Stimulated activated CD8-positive, alpha-beta memory T cell treated with anti-CD3 and anti-CD28 coated beads, Interleukin-12 subunit alpha, Interleukin-12 subunit beta, amount 100 ng/mL, for 24 hours (primary cell): Measurements from ENCODE around the gene MYH14.
A peak's percentile ranks its signal among the peaks of the same experiment; 100 is the strongest.
"Not testable (repeated sequence)": the region's sequence is repeated elsewhere in the genome, so short reads cannot be mapped to it uniquely, and the experiment has no call there.

ENCODE experiments used
- DNase-seq: peaks from one replicate; pipeline ENCODE4 v3.0.0-alpha.2; 2020; ENCODE audit errors: extremely low read depth

The MYH14 gene

DNA sequence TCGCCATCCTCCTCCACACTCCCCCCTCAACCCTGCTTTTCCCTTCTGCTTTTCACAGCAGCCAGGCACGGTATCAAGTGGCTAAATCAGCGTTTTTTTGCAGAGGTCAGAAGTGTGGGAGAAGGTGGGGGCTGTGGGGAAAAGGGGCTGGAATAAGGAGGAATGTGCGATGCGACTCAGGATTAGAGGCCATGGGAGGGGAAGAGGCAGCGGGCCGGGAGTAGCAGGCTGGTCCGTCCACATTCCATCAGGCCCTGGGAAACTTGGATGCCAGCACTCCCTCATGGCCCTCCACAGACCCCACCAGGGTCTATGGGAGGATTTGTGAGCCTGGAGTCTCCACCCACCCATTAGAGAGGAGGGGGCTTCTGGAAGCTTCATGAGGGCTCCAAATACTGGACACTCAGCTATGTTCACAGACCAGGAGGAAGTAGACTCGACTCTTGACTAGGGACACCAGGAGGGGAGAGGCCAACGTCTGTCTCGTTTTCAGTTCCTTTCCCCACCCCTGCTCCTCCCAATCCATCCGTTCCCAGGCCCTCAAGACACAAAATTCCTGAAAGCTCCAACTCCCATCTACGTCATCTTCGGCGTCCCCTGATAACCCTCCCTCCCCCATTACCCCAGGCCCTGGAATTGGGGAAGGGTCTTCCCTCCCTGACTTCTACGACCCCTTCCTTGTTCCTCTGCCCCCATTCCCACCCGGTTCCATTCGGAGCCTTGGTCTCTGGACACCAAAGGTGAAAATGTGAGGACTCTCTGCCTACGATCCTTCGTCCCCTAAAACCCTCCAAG lies 129.0 kb downstream of the MYH14 start:
- no peak for DNase-seq

DNA sequence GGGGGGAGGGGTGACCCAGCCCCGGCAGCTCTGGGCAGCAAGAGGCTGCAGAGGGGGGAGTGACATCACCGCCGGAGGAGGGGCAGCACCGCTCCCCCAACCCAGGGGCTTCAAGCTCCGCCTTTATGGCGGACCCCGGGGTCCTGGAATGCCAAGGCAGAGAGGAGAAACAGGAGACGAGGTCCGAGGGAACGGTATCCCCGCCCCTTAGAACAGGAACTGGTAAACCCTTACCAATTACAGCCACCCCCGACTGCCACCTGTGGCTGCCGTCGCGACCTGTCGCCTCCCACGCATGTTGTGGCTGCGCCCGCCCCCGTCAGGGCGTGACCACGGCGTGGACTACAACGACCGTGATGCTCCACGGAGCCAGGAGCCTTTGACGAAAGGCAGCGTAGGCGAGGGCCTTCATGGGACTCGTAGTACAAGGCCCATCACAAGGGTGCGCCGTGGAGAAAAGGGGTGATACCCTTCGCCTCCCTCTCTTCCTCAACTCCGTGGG lies 129.9 kb downstream of the MYH14 start:
- peak; percentile 85 for DNase-seq

DNA sequence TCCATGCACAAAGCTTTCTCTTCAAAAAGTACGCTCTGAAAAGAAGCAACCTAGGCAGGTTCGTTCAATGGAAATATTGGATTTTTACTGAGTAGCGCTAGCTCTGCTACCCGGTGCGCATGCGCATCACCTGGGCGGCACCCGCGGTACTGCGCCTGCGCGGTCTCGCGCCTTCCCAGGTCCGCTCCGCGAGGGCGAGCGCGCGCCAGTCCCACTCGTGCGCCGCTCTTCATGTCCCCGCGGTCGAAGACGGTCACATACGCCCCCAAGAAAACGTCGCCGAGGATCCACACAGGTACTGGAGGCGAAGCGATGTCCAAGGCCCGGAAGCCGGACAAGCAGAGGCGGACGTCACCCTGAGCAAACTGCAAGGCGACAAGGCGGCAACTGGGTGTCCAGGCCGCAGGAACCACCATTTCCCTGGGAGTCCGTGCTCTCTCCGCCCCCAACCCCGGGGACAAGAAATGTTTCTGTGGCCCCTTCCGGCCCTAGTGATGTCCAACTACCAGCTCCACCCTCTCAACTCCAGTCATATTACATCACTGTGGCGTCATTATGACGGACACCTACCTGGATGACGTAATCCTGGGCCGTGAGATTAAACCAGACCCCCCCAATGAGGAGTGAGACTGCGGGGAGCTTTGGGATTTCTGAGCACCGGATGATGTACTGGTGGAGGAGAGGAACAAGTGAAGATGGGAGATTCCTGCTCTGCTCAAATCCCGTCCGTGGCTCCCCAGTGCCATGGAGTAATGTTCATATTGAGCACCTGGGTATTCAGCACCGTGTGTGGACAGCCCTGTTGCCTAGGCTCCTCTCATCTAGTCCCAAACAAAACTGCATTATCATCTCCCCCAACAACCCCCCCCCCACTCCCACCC lies 130.6 kb downstream of the MYH14 start:
- peak; percentile 60 for DNase-seq

DNA sequence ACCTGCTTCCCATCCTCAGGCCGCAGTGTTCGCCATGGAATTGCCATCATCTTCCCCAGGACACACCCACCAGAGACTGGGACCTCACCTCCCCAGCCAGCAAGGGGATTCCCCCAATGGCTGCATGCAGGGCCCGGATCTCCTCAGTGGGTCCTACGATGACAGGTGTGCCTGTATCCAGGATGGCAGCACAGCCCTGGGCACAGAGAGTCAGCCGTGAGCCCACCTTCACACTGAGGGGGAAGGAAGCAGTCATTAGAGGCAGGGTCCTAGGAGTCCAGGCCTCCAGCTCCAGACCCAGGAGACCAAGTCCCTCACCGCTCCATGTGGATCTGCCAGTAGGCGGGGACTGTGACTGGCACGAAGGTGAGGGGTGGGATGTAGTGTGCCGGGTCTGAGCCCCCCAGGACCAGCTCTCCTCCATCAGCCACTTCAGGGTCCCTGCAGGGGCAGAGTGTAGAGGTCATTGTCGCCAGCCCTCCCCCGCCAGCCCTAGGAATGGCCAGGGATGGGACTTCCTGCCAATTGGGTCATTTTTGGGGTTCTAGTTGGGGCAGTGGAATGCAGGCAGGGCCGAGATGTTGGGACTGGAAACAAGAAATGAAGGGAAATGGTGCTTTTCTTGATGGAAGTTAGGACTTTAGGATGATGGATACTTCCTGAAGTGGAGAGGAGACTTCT lies 131.5 kb downstream of the MYH14 start:
- no peak for DNase-seq

DNA sequence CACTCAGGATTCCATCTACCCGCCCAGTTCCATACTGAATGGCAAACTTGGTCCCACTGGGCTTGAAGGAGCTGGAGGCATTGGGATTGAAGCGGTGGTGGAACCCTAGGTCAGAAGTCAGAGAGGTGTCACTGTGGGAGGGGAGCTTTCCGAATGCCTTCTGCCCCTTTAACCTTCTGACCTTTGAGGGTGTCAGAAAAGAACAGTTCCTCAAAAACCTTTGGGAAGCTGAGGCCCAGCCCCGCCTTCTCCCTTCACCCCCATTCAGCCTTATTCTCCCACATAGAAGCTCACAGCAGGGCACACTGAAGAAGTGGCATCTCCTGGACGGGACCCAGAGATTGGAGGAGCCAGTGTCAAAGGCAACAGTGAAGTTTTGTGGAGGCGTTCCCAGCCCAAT lies 133.6 kb downstream of the MYH14 start:
- DNase-seq: not testable (repeated sequence)

DNA sequence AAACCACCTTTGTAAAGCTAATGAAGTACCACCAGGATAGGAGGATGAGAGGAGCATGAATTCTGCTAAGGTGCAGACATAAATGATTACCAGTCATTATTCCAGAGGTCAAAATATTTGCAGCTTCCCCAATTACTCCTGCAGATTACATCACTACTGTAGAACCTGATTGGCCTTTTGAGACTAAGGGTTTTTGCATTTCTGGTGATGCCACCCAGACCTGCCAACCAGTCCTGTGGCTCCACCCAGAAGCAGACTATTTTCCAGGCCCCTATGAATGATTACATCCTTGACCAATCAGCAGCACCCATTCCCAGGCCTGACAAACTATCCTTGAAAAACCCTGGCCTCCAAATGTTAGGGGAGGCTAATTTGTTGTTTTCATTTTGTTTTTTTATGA lies 136.9 kb downstream of the MYH14 start:
- DNase-seq: no peak

DNA sequence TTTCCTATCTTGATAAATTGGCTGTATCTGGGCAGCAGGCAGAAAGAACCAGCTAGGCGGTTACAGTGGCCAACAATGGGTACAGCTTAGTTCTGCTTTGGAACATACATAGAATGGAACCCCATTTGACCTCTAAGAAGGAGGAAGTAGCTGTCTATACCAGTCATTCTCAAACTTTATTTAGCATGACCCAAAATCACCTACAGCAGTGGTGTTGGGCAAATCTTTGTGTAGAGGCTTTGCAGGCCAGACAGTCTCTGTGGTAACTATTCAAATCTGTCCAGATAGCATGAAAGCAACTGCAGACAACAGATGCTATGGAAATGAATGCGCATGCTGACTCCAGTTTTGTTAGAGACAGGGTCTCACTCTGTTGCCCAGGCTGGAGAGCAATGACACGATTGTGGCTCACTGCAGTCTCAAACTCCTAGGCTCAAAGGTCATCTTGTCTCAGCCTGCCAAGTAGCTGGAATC lies 137.7 kb downstream of the MYH14 start:
- DNase-seq: no peak

DNA sequence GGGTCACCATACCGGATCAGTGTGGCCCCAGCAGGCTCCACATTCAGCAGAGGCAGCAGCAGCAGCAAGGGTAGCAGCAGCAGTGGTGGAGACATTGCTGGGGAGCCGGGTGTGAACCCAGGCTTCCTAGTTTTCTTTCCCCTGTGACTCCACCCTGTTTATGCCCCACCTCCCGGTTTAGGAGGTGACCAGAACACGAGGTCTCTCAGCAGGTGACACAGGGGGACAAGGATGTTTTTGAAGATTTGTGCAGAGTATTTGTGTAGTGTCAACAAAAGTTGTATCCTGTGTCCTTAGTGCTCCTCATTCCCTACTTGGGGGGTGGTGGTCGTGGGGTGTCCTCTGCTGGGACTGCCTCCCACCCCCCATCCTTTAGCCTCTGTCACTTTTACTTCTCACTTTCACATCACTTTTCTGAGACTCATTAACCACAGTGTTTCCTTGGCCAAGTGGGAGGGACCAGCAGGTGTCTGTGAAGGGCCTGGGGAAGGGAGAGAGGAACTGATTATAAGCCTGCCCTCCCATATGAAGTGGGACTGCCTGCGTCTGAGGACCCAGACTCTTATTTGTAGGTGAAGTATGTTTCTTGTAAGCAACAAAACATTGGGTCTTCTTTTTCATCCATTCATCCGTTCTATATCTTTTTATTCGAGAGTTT lies 141.4 kb downstream of the MYH14 start:
- DNase-seq: no peak

DNA sequence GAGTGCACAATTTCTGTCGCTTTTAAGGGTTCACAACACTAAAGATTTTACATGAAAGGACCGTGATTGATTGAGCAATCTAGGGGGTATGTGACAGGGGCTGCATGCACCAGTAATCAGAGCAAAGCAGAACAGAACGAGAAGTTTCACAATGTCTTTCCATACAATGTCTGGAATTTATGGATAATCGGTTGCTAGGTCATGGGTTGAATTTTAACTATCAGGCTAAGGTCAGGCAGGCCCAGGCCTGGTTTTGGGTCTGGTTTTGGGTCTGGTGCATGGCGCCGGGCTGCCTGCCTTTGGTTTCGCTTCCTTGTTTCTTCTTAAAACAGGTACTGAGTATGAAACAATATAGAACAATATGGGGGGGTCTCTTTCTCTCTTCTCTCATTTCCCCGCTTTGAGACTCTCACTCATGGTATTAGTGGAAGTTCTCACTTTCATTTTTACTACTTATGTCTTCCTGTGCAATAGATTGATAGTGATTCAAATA lies 143.7 kb downstream of the MYH14 start:
- DNase-seq: not testable (repeated sequence)

DNA sequence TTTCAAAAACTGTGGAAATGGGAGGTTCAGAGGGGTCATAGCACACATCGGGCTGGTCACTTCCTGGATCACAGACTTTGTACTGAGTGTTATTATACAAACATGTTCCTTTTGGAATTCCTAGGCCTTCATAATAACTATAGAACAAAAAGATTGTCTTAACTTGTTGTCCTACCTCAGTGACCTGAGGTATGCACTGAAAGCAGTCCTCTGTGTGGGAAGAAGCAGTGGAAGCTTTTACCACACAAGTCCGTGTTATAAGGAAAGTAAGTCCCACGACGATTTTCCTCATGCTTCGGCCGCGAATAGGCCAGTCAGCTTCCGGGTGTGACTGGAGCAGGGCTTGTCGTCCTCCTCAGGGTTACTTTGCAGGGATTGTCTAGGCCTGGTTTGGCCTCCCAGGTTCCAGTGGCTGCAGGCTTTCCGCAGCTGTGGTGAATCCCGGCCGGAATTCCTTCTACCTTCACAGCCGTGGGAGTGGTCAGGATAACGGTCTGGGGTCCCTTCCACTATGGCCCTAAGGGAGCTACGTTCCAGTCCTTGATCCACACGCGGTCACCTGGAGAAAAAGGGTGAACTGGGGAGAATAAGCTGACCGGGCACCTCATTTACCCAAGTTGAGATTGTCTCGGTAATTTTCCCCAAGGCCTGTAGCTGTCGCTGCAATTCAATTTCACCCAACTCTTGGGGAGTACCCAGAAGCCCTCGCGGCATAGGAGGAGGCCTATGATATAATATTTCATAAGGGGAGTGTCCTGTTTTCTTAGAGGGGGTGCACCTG lies 146.0 kb downstream of the MYH14 start:
- DNase-seq: no peak

DNA sequence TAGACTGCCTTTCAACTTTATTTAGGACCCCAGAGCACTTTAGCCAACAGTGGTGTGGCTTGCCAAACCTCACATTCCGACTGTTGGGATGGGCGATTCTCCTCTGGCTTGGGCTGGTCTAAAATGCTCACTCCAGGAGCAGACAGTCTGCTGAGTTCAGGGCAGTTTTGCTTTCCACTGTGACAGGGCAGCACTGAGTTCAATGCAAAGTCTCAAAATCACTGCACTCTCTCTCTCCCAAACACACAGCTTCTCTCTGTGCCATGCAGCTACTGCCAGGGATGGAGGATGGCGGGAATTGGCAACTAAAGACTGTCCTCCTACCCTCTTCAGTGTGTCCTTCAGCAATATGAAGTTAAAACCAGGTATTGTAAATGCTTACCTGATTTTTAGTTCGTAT lies 148.8 kb downstream of the MYH14 start:
- no peak for DNase-seq

DNA sequence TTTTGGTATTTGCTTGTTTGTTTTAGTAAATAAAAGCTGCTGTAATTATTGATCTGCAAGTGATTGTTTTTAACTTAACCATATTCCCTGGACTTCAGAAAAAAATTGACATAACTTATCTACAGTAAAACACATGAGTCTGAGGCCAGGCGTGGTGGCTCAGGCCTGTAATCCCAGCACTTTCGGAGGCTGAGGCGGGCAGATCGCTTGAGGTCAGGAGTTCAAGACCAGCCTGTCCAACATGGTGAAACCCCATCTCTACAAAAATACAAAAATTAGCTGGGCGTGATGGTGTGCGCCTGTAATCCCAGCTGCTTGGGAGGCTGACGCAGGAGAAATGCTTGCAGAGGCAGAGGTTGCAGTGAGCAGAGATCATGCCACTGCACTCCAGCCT lies 150.1 kb downstream of the MYH14 start:
- DNase-seq: not testable (repeated sequence)

DNA sequence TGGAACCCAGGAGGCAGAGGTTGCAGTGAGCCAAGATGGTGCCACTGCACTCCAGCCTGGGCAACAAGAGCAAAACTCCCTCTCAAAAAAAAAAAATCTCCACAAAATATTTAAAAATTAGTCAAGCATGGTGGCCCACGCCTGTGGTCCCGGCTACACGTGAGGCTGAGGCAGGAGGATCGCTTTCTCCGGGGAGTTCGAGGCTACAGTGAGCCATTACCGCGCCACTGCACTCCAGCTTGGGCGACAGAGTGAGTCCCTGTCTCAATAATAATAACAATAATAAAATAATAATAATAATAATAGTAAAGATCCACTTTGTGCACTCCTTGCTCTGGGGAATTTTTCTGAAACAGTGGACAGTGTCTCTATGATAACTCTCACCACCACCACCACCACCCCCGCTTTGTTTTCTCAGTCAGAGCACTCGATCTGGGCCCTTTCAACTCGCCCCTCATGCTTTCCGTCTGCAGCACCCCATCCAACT lies 153.3 kb downstream of the MYH14 start:
- no peak for DNase-seq

DNA sequence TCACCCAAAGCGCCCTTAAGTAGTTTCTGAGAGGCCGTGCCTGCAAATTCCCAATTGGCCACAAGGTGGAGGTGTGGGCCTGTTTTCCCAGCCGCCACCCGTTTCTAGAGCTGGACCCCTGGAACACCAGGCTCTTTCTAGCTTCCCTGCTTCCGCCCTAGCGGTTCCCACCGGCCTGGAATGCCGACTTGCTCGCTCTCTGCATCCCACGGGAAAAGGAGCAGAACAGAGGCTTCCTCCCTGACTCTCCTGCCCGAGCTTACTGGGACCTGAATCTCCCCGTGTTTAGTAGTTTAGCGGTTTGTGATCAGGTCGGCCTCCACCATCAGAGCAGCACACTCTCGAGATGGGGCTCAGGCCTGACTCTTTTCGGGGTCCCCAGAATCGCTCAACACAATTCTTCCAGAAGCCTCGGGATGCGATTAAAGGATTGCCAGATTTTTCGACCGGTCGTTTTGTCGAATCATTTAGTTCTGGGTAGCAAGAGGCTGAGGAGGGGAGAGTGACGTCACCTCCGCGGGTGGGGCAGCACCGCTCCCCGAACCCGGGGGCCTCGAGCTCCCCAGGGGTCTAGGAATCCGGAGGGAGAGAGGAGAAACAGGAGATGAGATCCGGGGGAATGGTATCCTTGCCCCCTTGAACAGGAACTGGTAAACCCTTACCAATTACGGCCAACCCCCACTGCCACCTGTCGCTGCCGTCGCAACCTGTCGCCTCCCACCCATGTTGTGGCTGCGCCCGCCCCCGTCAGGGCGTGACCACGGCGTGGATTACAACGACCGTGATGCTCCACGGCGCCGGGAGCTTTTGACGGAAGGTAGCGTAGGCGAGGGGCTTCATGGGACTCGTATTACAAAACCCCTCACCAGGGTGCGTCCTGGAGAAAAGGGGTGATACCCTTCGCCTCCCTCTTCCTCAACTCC lies 154.0 kb downstream of the MYH14 start:
- DNase-seq: peak; percentile 80

DNA sequence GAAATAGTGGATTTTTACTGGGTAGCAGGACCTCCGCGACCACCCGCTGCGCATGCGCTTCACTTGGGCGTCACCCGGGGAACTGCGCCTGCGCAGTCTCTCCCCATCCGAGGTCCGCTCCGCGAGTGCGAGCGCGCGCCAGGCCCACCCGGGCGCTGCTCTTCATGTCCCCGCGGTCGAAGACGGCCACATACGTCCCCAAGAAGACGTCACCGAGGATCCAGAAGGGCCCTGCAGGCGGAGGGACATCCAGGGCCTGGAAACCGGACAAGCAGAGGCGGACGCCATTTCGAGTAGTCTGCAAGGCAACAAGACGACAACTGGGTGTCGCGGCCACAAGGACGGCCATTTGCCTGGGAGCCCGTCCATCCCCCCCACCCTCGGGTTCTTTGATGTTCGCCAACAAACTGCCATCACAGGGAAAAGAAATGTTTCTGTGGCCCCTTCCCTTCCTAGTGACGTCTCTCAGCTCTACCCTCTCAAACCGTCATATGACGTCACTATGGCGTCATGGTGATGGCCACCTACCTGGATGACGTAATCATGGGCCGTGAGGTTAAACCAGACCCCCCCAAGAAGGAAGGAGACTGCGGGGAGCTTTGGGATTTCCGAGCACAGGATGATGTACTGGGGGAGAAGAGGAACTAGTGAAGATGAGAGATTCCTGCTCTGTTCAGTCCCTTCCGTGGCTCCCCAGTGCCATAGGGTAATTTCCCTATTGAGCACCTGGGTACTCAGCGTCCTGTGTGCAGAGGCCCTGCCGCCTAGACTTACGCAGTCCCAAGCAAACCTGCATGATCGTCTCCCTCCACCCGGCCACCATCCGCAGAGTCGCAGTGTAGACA lies 155.3 kb downstream of the MYH14 start:
- DNase-seq: peak; percentile 42

DNA sequence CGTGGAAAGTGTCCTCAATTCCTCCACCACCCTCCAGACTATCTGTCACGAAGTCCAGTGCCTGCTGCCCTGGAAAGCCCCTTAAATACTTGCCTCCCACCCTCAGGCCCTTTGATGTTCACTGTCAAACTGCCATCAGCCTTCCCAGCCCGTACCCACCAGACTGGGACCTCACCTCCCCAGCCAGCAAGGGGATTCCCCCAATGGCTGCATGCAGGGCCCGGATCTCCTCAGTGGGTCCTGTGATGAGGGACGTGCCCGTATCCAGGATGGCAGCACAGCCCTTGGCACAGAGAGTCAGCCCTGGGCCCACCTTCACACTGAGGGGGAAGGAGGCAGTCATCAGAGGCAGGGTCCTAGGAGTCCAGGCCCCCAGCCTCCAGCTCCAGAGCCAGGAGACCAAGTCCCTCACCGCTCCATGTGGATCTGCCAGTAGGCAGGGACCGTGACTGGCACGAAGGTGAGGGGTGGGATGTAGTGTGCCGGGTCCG lies 156.0 kb downstream of the MYH14 start:
- DNase-seq: no peak
